Esophagus muscularis mucosa (tissue), 4 donors: Measurements from ENCODE around the gene CNP.
"Not testable (repeated sequence)": the region's sequence is repeated elsewhere in the genome, so short reads cannot be mapped to it uniquely, and the experiment has no call there.

Experiments
- EP300 ChIP-seq: sonication (generic); formaldehyde crosslinking; IDR thresholded peaks from one replicate; pipeline ENCODE4 v1.6.1; 2017; ENCODE audit warnings: antibody characterized with exemption
- POLR2A ChIP-seq: fragments of 450-650 bp; IDR thresholded peaks from one replicate; pipeline ENCODE4 v1.6.1; 2017; ENCODE audit warnings: antibody characterized with exemption, moderate library complexity, mild to moderate bottlenecking, low read depth
- TF ChIP-seq, protein P1 (sequence below), 3 experiments: fragments of 200-600 bp in 2 of 3; fragments of 450-650 bp in 1 of 3; sonication (generic) in 2 of 3; IDR thresholded peaks; one replicate each; pipeline ENCODE4 v1.5.1; 2017 to 2019; ENCODE audit warnings: antibody characterized with exemption in 3 of 3, mild to moderate bottlenecking in 2 of 3, moderate library complexity in 1 of 3

DNA sequence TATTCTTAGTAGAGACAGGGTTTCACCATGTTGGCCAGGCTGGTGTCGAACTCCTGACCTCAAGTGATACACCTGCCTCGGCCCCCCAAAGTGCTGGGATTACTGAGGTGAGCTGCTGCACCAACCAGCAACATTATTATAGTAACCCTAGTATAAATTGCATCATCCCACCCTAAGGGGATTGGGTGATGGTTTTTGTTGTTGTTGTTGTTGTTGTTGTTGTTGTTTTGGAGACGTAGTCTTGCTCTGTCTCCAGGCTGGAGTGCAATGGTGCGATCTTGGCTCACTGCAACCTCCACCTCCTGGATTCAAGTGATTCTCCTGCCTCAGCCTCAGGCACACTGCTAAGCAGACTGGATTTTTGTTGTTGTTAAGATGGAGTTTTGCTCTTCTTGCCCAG, 34.9 kb upstream of the CNP start:
- TF ChIP-seq, protein P1, sequence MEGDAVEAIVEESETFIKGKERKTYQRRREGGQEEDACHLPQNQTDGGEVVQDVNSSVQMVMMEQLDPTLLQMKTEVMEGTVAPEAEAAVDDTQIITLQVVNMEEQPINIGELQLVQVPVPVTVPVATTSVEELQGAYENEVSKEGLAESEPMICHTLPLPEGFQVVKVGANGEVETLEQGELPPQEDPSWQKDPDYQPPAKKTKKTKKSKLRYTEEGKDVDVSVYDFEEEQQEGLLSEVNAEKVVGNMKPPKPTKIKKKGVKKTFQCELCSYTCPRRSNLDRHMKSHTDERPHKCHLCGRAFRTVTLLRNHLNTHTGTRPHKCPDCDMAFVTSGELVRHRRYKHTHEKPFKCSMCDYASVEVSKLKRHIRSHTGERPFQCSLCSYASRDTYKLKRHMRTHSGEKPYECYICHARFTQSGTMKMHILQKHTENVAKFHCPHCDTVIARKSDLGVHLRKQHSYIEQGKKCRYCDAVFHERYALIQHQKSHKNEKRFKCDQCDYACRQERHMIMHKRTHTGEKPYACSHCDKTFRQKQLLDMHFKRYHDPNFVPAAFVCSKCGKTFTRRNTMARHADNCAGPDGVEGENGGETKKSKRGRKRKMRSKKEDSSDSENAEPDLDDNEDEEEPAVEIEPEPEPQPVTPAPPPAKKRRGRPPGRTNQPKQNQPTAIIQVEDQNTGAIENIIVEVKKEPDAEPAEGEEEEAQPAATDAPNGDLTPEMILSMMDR (IDR thresholded peaks at IDR 0.05), result not testable (repeated sequence)
- TF ChIP-seq POLR2A, EP300: not testable (repeated sequence)
